HG03565 (cell line): ENCODE data around the gene ENO1.
"Not testable (repeated sequence)": the region's sequence is repeated elsewhere in the genome, so short reads cannot be mapped to it uniquely, and the experiment has no call there.

ENCODE experiments used
- ATAC-seq: cut with Tn5 transposase; IDR thresholded peaks from one replicate; pipeline ENCODE4 v1.9.1; 2021; ENCODE audit warnings: mild to moderate bottlenecking, moderate library complexity; ENCODE audit not compliant: unreplicated experiment

ENO1 gene

GRCh38 chr1:8878448-8878697 is at the start of gene ENO1:
ENO1 (minus strand) TSS chr1:8878686; CDS start chr1:8874908, 3,778 bp downstream.
- ATAC-seq = no peak

DNA sequence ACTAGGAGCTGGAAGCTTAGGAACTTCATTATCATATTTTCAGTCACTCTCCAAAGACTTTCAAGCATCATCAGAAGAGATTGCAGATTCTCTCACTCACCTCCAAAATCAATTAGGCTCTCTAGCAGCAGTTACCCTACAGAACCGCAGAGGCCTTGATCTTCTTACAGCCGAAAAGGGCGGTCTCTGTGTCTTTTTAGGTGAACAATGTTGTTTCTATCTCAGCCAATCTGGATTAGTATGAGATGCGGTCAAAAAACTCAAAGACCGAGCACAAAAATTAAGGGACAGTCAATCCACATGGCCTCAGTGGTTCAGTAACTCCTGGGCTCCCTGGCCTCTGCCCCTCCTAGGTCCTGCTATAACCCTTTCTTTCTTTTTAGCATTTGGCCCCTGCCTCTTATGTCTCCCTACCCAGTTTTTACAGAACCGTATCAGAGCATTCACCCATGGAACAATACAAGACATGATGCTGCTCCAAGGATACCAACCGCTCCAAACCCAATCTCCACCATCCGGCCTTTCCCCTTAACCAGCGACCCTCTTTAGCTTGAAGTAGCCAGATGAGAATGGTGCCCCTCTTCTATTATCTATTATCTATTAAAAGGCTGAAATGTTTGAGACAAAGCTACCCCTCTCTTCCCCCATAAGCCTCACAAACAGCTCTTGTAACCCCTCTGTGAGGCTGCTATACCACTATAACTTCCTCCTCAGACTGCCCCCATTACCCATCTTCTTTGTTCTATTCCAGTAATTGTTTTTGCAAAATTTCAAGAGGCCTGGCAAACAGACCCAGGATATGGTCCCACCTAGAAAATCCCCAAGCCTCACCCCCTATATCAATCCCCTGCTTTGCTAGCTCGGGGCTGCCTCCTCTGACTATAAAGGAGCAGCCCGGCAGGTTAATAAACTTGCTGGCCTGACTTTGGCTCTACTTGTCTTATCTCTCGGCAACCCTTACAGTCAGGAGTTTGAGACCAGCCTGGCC is 48.5 kb upstream of the ENO1 start:
- ATAC-seq = no peak

DNA sequence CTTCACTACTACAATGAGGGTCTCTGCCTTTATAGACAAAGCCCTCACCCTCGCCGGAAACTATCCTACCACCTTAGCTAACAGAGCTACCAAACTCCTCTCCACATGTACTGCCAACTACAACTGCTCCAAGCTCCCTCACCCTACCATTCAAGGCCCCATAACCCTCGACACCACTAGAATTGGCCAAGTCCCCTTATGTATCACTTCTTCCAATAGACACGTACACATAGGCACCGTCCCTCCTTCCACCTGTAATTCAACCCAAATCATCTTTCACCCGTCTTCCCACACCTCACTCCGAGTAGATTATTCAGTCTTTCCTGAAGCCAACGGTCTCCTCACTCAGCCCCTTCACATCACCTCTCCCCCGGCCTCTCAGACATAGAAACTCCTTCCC is 47.5 kb upstream of the ENO1 start:
- no peak for ATAC-seq

DNA sequence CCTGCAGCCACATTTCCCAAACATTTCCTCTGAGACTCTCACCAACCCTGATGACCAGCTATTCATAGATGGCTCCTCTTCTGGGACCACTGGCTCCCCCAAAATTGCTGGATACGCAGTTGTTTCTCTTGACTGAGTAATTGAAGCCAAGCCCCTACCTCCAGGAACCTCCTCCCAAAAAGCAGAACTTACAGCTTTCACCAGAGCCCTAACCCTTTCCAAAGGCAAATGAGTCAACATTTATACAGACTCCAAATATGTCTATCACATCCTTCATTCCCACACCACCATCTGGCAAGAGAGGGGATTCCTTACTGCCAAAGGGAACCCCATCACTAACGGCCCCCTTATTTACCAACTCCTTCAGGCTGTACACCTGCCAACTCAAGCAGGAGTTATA is 46.9 kb upstream of the ENO1 start:
- ATAC-seq = no peak

DNA sequence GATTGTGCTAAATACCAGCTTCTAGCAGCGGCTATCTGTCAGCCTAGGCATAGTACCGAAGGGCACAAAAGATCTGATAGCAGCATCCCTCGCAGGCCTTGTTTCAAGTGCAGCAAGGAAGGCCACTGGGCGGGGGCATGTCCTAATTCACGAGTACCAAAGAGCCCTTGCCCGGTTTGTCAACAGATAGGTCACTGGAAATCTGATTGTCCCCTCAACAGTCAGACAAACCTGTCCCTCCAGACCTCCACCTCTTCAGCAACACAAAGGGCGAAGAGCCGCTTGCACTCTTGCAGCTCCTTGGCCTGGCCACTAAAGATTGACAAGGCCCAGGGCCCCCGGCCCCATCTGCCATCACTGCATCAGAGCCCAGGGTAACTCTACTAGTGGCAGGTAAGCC is 44.5 kb upstream of the ENO1 start:
- ATAC-seq = no peak

- ATAC-seq = not testable (repeated sequence)
Observed at GRCh38 chr1:8917536-8917935, 39.0 kb upstream of the ENO1 start.

DNA sequence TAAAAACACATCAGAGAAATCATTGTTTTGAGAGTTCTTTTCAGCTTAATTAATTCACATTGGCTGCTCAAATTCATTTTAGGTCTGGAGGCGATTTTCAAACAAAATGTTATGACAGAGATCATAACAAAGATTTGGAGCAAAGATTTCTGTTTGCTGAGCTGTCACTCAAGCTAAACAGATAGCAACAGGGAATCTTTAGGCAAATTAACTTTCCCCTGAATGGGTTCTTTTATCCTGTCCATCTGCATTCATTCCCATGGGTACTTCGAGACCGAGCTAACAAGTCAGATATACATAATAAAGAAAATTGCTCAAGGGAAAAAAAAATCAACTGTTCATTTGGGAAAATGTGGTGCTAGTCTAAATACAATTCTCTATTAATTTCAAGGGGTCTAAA is 37.0 kb upstream of the ENO1 start:
- ATAC-seq = no peak

DNA sequence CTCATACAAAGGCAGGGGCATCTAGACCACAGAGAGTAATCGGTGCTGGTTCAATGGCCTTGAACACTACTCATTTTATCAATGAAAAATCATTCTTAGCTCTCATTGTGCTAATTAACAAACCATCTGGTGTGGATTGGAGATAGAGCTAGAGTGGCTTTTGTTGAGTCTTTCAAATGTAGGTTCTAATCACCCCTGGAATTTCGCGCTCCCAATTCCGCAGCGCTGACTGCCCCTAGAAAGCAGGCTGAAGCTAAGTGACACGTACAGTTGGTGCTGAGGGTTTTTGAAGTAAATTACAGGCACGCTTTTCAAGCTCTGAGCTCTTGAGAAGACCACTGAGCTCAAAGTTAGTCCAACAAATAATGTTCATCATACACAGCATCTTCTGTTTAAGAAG is 36.0 kb upstream of the ENO1 start:
- ATAC-seq = no peak

GRCh38 chr1:8913457-8913856 is 35.0 kb upstream of the ENO1 start:
- no peak for ATAC-seq

DNA sequence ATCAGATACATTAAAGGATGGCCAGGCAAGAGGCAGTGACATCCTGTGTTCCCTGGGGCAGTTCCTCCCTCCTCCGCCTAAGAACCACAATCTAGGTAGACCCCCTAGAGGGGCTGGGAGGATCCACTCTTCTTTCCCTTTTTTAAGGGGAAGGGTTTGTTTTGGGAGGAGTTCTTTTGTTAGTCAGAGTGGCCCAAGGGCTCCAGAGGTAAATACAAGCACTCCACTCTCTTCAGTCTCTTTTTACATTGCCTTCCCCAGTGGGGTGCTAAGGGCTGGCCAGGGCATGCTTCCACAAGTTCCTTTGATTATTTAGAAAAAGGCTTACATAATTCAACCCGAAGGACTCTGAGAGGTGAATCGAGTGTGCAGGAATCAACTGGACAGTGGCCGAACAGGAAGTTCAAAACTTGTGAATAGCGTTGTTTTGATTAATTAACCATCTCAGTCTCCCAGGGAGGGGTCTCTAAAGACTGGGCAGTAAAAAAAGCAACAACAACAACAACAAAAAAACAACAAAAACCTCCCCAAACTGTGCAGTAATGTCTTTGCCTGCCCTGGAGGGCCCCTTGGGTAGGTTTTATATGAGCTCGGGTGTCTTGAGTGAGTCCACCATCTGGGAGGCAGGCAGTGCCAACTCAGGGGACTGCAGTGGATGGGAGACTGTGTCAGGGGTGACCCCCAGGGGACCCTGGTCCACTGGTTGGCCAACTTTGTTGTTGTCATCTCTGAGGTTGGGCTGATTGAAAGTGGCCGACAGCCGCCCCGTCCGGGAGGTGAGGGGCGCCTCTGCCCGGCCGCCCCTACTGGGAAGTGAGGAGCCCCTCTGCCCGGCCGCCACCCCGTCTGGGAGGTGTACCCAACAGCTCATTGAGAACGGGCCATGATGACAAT is 33.2 kb upstream of the ENO1 start:
- ATAC-seq = no peak

- no peak for ATAC-seq
Observed at GRCh38 chr1:8910914-8911313, 32.4 kb upstream of the ENO1 start.

- ATAC-seq = no peak
Observed at GRCh38 chr1:8910331-8910730, 31.8 kb upstream of the ENO1 start.

DNA sequence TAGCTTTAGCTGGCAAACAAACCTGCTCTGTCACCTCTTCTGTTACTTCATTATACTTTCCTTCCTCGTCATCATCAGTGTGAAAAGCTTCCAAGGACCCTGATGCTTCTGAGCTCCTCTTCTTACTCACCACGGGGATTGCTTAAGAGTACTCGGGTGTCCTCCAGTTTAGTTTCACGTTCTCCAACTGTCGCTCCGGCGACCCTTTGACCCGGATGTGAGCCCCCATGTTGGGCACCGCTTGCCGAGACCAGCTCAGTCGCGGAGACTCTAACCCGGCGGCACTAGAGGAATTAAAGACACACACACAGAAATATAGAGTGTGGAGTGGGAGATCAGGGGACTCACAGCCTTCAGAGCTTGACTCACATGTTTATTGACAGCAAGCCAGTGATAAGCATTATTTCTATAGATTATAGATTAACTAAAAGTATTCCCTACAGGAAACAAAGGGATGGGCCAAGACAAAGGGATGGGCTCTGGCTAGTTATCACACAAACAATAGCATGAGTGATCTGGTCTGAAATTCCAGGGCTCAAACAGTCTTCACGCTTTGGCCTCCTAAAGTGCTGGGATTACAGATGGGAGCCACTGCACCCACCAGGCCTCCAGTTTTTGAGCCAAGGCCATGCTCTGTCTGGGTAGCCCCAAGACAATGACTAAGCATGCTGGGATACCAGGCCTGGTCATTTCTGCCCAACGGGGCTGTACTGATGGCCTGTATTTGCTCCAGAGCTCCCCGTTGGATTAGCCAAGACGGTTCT is 30.1 kb upstream of the ENO1 start:
- no peak for ATAC-seq

DNA sequence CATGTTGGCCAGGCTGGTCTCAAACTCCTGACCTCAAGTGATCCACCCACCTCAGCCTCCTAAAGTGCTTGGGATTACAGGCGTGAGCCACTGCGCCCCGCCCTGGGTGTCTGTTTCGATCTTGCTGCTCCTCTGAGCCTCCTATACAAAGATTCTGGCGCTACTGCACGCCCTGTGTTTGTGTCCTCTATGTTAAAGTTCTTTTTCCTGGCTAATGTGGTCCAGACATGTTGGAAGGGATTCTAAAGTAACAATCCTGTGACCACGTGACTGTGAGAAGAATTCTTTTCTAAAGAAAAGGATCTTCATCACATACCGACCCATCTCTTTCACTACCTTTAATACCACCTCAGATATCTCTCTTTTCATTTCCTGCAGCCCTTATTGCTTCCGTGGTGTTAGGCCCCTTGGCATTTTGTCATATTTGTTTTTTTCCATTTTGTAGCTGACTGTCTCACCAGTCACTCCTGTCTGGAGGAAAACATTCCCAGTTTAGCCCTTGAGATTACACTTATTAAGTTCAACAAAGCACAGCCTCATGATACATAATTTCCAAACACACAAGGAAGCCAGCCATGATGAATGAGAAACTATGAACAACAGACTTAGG is 27.2 kb upstream of the ENO1 start:
- no peak for ATAC-seq

DNA sequence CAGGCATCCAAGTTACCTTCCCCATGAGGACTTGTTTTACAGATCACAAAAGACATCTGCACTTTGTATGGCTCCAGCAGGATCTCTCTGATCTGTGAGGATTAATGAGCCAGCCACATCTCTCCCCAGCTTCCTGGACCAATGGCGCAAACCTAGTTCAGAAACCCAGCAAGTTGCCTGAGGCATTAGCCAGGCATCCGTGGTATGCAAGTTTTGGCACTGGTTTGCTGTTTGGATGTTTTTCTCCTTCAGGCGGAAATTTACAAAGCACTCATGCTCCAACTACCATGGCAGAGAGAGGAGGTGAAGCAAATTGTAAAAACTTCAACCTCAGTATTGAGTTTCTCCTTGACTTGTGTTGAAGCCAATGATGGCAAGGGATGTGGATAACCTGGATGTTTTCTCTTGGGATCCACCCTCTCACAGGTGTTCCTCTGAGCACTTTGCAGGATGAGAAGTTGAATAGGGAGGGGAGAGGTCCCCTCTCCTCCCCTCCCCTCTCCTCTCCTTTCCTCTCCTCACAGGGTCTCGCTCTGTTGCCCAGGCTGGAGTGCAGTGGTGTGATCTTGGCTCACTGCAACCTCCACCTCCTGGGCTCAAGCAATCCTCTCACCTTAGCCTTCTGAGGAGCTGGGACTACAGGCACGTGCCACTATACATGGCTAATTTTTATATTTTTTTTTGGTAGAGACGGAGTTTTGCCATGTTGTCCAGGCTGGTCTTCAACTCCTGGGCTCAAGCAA is 25.6 kb upstream of the ENO1 start:
- no peak for ATAC-seq

DNA sequence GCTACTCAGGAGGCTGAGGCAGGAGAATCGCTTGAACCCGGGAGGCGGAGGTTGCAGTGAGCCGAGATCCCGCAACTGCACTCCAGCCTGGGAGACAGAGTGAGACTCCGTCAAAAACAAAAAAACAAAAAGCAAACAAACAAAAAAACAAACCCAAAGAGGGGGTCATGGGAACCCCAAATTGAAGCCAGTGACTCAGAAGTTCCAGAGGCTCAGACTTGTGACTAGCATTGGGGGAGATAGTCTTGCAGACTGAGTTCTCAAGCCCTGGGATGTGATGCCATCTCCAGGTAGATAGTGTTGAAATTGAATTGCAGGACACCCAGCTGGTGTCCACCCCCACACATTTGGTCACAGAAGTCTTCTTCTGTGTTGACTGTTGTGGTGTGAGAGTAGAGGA is 24.9 kb upstream of the ENO1 start:
- ATAC-seq = no peak

DNA sequence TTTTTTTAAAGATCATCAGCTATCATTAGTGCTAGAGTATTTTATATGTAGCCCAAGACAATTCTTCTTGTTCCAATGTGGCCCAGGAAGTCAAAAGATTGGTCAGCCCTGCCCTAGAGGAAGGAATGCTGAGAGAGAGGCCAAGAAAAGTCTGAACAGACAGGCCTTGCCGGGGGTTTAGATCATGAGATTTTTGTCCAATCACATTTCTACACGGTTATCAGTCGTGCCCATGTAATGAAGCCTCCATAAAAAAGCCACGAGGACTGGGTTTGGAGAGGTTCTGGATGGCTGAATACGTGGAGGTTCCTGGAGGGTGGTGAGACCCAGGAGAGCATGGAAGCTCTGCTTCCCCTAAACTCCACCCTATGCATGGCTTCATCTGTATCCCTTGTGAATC is 24.3 kb upstream of the ENO1 start:
- no peak for ATAC-seq

- not testable (repeated sequence) for ATAC-seq
Observed at GRCh38 chr1:8900684-8901083, 22.2 kb upstream of the ENO1 start.

GRCh38 chr1:8899046-8899445 is 20.6 kb upstream of the ENO1 start:
- ATAC-seq = no peak

GRCh38 chr1:8898418-8898817 is 19.9 kb upstream of the ENO1 start:
- not testable (repeated sequence) for ATAC-seq
